Nucleus accumbens (tissue), 56 donors: ENCODE data around the gene CDC14B.
A peak's percentile ranks its signal among the peaks of the same experiment; 100 is the strongest.
"Not testable (repeated sequence)": the region's sequence is repeated elsewhere in the genome, so short reads cannot be mapped to it uniquely, and the experiment has no call there.

ENCODE experiments used
- DNase-seq, 56 donors: peaks; one replicate each; lab custom pipeline; 2025; lab: John Stamatoyannopoulos, UW

Gene CDC14B

DNA sequence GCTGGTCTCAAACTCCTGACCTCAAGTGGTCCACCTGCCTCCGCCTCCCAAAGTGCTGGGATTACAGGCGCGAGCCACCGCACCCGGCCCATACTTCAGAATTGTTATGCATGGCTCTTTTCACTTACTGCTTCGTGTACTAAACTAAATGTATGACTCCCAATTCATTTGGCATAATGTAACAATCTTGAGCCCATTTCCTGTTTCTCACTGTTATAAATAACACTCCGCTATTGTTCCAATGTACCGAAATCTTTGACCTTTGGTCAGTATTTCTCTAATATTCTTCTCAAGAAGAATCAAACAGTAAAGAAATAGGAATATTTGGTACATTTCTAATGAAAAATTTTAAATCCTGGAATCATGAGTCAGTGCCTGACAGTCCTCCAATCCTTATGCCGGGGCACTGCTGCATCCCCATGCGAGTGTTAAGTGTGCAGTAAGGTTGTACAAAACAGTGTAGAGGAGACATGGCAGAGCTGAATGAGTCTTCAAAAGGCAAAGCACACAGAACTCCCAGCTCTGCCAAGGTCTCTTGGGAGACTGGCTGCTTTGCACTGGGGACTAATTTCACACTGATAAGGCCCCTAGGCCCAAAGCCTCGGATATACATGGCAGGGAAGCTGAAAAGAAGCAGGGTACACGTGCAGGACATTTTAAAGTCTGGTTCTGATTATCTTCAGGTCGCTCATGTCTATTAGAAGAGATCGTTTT lies 111.3 kb downstream of the CDC14B start:
- DNase-seq, result no peak

DNA sequence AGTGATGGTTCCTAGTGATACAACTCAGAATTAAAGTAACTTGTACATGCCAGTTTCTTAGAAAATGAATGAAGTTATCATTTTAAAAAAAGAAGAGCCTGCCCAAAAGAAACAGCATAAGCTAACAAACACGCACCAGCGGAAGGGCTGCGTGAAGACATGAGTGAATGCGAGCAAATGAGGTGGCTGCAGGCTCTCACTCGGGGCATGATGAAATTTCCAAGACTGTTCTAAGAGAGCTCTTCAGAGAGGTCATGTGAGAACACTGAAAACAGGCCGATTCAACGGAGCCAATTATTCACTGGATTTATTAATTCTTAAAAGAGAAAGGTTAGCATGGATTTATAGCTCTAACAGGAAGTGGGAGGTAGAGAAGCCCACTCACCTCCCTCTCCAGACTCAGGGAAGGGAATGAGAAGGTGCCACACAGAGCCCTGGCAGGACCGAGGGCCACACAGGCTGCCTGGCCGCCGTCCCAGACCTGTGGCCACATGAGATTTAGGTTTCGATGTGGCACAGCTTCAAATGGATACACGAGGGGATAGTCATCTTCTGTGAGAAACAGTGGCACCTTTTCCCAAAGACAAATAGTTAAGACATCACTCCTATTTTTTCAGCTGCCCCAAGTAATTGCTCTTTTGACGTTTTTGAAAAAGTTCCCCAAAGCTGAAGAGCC lies 114.2 kb downstream of the CDC14B start:
- peak in 2 of 56 donors; percentile 26 to 29 for DNase-seq

DNA sequence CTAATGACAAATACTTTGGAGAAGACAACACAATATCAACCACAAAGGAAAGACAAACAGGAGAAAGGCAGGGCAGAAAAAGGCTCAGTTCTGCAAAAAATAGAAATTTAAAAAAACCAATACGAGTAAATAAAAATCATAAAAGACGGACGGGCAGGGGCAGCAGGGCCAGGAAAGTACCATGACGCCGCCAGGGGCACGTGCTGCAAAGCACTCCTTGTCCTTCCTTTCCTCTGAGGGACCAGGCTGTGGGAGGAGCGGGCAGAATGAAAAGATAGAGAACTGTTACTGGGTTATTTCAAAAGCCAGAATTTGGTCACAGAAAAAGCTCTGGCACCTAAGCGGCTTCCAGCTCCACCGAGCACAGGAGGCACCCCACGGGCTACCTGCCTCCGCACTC lies 115.7 kb downstream of the CDC14B start:
- peak in 1 of 56 donors; percentile 24 for DNase-seq

DNA sequence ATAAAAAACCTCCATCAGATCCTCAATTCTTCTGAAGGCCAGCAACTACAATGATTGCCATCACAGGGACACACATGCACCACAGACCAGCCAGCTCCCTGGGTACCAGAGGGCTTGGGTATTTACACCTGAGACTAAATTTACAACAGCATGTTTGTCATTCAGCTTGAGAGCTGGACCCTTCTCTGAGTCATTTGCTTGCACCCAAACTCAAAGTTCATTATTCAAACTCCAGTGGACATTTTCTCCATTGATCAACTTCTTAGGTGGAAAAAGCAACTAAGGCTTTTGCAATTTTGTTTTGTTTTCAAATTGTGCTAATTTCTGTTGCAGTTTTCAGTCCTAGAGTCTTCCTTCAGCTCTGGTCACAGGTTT lies 116.3 kb downstream of the CDC14B start:
- DNase-seq, result not testable (repeated sequence)

DNA sequence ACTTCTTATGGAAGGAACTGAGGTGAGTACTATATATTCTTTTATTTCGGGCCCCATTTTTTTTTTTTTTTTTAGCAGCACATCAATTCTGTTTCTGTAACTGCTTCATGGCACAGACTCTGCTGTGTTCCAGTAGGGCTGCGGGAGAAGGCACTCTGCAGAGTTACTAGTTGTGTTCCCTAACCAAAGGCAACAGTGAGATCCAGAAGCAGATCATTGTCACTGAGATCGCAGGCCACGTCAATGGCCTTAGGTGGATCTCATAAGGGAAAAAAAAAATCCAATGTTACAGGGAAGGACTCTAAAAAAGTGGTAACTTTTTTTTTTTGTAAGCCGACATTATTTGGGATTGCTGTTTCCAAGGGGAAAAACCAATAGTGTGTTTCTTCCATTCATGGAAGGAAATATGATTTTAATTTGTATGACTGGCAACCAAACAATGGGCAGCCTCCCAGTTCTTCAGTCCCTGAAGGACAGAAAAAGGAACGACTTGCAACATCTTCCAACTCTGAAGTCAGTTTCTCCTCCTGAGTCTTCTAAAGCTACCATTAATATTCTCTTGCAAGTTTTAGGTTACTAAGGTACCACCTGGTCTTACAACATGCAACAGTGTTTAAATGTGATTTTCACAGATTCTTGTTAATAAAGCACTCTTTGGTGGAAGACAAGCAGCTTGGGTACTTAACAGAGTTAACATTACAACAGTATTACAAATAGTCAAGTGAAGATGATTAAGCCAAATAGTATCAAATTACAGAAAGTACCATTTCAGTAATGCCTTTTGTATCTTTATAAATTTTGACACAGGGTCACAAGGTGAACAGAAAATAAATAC lies 116.9 kb downstream of the CDC14B start:
- DNase-seq, result peak in 4 of 56 donors; percentile 43 to 56 (median 49)

DNA sequence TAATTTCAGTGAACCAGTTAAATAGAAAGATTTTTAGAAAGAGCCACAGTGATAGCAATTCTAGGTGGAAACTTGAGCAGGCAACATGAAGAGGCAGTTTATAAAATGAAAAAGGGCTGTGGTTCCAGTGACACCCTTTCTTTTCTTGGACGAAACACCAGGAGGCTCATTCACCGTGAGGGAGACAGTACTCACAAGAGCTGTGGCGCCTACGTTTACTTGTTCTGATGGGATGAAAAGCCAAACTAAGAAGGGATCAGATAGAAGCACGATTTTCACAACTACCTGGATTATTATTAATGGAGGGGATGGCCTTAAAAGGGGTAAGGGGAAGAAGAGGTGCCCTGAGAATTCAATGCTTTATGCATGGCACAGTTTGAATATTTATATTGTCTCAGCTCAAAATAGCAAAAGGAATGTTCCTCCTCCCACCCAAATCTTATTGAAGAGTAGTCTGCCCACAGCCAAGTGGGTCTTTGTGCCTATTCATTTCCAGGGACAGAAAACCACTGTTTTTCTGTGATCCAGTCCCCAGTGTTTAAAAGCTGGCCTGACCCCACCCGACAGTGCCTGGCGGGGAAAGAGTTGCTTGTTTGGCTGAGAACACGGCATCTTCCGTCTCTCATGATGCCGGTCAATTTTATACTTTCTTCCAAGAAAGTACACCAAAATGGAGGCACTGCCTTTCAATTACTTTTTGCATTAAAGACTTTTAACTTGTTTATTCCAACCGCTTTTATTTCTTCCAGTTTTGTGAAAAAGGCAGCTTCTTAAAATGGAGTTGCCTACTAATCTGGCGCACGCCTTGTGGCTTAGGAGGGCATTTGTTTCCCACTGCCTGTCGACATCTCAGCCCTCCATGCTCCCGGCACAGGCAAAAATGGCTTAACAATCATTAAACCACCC lies 117.8 kb downstream of the CDC14B start:
- peak in 45 of 56 donors; percentile 15 to 81 (median 50) for DNase-seq

DNA sequence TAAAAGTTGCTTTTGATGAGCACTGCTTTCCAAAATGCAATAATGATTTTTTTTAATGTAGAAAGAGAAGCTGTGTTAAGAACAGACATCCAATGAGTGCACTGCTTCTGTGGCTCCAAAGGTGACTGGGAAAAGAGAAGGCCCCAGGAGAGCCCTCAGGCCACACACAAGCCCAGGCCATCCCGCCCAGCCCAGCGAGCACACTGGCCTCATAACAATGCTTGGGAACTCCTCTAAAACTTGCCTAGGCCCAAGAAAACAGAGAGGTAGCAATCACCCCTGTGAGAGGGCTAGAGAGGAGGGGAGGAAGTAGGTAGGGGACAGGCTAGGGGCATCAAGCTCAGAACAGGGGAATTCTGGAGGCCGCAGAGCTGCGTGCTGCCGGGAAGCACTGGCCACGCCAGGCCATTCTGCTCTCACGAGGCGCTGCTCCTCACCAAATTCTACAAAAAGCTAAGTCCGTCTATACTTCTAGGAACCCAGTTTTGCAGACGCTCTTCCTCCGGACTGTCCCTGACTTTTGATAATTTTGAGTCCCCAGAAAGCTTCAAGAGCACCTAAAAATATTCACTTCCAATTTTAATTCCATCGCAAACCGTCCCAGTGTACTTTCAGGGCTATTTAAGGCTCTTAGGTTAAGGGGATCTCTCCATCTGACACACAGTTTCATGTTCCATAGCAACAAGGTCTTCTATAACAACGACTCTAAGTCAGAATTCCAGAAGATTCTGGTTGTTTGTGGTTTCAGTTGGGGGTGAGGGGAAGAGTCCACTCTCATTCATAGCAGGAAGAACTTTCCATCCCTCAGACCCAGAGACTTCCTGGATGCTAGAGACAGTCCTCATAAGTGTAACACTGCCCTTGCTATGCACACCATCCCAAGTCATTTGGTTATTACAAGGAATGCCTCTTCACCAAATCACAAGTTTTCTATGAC lies 118.7 kb downstream of the CDC14B start:
- DNase-seq, result peak in 1 of 56 donors; percentile 55

DNA sequence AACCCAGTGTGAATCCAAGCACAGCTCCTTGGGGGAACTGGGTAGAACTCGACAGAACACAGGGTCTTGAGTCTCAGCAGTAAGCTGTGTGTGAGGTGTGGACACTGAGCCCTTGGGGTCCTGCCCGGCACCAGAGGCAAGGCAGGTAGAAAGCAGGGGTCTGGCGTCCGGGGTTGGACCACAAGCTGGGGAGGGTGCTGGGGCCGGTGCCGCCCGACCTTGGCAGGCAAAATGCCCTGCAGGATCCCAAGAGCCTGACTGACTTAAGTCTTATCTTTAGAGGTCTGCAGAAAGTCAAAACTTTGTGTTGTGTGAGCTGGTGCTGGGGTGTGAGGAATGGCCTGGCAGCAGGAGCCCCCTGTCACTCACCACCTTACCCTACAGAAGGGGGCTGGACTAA lies 120.4 kb downstream of the CDC14B start:
- DNase-seq, result no peak

DNA sequence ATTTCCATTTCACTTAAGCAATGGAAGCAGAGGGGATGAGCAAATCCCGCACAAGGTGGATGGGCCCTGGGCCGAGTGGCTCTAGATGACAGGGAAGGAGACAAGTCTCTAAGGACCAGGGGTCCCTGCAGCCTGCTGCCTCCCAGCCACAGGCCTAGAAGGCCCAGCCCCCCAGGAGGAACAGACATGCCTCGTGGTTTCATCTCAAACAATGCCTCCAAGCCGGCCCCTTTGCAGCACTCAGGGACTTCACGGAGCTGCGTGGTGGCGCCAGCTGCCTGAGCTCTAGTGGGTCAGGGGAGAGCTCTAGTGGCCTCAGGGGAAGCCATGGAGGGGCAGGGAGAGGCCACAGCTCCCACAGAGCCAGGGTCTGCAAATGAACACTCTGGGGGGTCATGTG lies 120.8 kb downstream of the CDC14B start:
- DNase-seq, result peak in 1 of 56 donors; percentile 48

DNA sequence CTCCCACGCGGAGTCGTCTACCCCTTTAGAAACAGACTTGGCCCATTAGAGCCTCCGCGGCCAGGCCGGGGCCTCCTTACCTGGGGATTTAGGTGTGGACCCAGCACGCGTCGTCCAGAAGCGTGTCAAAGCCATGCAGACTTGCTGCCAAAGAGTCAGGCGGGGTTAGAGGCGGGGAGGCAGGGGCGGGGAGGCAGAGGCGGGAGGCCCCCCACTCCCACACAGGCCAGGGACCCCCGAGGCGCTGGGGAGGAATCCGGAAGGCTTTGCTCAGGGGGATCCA lies 122.6 kb downstream of the CDC14B start:
- DNase-seq, result no peak

DNA sequence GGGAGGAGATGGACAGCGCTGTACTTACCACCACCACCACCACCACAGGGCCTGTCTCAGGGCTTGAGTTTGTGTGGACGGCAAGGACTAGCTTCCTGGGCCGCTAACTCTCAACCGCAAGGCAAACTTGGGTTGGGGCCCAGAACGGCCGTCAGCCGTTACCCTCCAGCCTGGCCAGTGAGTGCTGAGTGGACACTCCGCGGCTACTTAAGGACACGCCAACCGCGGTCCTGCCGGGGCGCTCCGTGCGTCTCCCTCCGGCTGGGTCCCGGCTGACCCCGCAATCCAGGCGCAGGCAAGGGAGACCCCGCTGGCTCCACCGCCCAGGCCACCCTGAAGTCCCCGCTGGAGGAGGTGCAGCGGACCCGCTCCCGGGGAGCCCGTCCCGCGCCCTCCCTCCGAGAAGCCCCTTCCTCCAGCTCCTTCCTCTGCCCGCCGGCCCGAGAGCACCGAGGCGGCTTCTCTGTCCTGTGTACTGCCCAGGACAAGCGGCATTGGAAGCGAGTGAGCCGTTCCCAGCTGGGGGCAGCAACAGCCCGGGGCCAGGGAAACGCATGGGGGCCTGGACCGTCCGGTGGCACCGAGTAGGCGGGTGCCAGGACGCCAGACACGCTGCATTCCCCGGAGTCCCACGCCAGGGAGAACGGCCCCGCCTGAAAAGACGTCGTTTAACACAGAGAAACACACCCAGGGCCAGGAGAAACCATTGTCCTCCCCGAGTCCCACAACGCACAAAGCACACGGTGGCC lies 123.1 kb downstream of the CDC14B start:
- DNase-seq, result no peak

DNA sequence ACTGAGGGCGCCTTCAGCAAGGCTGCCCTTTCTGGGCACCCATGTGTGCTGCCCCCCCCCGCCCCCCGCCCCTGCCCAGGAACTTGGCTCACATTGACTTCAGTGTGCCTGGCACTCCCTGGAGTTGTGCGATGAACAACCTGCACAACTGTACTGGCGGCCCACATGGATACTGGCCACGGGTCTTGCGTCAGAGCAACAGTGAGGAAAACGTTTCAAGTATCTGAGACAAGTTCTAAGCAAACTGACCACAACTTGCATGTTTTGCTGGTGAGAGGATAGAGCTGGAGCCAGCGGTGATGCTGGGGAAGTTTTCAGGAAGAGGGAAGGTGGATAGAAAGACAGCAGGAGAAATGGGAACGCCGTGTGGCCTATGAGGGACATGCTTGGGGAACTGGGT lies 124.3 kb downstream of the CDC14B start:
- DNase-seq, result no peak

DNA sequence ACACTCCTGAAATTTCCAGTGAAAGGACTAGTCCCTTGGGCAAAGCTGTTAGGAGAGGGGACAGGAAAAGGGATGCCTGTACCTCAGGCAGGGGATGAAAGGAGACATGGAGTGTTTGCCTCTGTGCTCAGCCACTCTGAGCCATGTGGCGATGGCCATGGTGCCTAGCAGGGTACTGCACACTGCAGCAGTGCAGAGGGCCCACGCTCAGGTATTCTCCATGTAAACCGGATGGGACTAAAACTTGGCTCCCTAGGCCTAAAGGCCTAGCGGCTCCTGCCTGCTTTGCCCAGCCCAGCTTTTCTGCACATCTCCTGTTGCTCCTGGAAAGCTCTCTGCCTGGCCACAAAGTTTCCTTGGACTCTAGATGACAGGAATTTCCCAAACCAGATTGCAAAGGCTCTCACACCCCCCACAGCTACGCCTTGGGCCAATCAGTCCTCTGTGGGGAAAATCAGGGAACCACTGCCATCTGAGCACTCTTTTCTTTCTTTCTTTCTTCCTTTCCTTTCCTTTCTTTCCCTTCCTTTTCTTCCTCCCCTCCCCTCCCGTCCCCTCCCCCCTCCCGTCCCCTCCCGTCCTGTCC lies 125.3 kb downstream of the CDC14B start:
- no peak for DNase-seq

DNA sequence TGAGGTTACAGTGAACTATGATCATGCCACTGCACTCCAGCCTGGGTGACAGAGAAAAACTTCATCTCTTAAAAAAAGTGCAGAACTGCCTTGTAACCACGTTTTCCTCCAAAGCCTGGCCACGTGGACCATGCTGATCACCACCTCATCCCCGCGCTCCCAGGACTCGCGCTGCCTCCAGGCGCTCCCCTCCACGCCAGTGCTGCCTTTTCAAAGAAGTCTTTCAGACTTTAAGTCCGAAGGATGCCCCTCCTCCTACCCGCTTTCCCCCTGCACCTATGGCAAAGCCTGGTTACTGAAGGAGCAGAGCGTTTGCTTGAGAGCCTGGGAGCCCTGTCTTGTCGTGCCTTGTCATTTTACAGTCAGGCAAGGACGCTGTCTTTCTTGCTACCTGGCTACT lies 125.9 kb downstream of the CDC14B start:
- DNase-seq, result peak in 1 of 56 donors; percentile 20

DNA sequence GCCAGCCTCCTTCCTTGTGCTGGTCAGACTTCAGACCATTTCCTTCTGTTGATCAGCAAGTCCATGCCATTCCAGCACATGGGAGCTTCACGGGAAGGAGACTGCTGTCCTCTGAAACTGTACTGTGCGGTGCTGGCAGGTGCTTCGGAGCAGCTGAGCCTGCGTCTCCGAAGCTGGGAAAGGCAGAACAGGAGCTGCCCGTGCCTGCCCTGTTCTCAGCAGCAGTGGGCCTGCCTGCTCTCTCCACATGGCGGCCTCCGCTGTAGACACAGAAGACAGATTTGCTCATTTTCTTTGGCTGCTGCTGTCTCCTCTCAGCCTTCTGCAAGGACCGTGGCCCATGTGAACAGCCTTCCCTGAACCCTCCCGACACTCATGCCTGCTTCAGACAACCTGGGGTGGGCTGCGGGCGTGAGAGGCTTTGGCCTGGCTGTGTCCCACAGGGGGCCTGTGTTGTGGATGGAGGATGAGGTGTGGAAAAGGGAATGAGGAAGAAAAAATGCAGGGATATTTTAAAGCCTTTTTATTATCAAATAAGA lies 126.6 kb downstream of the CDC14B start:
- DNase-seq, result no peak

DNA sequence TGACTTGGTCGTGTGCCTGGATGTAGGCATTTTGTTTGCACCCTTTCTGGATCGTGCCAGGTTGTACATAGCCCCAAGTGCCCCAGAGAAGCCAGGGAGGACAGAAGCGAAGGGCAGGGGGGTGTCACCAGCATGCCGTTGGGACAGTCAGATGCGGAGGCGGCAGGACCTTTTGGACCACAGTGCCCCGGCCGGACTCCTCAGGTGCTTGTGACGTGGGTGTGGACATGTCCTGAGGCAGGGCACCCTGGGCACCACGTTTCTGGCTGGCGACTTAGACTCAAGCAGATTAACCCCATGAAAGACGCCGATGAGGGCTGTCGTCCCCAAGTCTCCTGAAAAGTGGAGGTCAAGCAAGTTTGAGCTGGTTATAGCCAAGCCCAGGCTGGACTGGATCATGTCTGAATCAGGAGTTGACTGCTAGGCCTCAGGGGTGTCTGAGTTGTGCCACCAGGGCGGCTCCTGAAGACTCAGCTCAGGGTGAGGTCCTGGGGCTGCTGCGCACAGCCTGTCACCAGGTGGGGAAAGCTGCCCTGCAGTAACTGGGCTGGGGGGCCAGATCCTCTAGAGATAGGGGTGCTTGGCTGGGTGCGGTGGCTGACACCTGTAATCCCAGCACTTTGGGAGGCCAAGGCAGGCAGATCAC lies 127.6 kb downstream of the CDC14B start:
- DNase-seq, result no peak

DNA sequence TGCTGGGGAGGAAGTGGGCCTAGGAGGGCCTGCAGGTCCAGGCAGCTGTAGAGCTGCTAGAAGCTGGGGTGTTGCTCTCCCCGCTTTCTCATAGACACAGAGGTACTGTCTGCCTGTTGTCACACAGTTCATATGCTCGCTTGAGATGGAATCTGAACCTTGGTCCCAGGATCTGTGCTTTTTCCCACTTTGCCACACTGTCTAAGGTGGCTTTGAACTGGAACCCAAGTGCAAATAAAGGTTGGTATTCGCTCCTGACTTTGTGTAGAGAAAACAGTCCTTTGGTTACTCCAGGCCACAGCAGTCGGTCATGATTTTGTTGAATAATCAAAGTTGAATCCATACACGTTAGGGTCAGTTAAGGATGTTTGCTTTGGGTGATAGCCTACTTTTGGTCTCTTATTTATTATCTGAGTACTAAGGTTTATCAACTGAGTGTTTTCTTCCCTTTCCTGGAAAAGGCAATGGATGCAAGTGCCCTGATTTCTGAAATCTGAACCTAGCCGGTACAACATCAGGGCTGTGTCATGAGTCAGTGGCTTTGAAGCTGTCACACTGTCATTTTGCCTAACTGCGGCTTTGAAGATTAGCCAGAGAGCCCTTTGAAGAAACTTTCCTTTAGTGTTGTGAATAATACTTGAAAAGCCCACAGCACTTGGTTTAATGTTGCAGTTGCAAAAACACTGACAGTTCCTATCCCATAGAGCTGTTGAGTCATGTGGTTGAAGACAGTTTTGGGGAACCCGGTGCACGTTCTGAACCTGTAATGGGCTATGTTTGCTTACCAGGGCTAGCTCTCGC lies 128.4 kb downstream of the CDC14B start:
- no peak for DNase-seq
